Activated CD8-positive, alpha-beta memory T cell treated with anti-CD3 and anti-CD28 coated beads for 24 hours (primary cell): ENCODE results near the gene BEX2.
"Not testable (repeated sequence)": the region's sequence is repeated elsewhere in the genome, so short reads cannot be mapped to it uniquely, and the experiment has no call there.

Experiments used
- DNase-seq: peaks from one replicate; pipeline ENCODE4 v3.0.0-alpha.2; 2020

Gene BEX2

DNA sequence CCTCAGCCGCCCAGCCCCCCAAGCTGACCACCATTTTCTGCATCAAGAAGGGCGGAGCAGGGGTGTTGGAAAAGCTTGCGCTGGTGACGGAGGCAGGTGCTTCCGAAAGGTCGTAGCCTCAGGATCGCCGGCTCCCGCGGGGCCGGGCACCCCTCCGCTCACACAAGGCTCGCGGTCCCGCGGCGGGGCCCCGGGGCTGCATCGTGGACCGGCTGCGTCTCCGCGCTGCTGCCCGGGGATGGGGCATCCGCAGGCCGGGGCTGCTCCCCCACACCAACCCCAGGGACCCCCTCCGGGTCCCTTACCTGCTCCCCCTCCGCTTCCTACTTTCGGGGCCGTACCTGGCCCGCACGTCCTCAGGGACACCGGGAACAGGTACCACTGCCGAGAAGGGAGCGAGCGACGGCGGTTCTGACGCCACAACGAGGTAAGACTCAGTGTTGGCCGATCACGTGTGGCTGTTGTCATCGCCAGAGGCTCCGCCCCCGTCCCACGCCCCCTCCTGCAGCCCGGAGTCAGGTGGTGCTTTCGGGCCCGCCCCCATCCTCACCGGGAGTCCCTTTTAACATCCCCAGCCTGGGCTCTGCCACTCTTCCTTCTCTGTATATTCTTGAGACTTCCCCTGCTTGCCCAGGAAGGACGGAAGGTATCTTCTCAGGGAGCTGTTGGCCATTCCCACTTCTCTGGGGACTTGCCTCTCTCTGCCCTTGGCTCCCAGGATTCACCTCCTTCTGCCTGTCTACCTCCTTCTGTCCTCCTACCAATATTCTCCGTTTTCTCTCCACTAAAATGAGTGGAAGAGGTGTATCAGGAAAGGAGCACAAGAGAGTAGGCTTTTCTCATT, at the start of gene BEX2:
Gene BEX2 (minus strand): TSS at position 436 of the 844 bp plus-strand sequence. CDS start 1,014 bp downstream, outside the sequence.
- DNase-seq = peak; percentile 88

DNA sequence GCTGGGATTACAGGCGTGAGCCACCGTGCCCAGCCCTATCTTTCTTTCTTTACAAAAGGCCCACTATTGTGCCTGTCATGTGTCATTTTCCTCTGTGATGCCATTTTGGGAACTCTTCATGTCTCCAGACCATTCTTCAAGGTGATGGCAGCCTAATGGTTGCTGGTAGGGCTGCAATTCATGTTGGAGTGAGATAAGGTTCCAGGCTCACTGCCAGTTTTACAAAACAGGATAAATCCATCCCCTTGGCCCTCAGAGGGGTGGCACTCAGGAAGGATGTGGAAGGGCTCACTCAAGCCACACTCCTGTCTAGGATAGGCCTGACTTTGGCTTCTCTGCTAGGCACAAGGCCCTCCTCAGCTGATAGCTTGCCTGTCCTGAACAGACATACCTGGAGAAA, 49.3 kb upstream of the BEX2 start:
- DNase-seq = no peak

- DNase-seq = not testable (repeated sequence)
Observed at GRCh38 chrX:103359605-103360004, 48.8 kb upstream of the BEX2 start.

DNA sequence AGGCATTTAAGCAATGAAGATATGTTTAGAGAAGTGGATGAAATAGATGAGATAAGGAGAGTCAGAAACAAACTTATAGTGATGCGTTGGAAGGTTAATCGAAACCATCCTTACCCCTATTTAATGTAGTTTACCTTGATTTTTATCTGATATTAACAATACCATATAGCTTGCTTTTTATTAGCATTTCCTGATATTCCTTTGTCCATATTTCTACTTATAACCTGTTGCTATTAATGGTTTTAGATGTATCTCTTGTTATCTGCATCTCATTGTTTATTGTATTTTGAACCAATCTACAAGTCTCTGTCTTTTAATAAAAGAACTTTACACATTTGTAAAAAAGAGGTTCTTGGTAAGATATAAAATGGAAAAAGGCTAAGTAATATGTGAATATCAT, 47.1 kb upstream of the BEX2 start:
- no peak for DNase-seq

DNA sequence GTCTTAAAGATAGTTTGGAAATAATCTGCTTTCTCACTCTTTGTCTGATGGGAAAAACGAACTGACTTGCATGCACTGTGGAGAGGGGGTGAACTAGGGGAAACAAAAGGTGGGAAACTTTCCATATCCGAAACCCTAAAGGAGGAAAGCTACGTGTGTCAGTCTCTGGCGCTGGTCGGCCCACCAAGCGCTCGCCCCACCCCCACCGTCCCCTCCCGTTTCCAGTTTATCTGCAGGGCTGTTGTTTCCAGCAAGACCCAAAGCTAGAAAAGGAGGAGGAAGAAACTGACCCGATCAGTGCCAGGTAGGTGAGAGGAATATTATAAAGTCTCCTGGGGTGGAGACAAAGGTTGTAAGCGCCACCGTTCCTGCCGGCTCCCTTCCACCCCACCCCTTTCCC, 46.1 kb upstream of the BEX2 start:
- no peak for DNase-seq

DNA sequence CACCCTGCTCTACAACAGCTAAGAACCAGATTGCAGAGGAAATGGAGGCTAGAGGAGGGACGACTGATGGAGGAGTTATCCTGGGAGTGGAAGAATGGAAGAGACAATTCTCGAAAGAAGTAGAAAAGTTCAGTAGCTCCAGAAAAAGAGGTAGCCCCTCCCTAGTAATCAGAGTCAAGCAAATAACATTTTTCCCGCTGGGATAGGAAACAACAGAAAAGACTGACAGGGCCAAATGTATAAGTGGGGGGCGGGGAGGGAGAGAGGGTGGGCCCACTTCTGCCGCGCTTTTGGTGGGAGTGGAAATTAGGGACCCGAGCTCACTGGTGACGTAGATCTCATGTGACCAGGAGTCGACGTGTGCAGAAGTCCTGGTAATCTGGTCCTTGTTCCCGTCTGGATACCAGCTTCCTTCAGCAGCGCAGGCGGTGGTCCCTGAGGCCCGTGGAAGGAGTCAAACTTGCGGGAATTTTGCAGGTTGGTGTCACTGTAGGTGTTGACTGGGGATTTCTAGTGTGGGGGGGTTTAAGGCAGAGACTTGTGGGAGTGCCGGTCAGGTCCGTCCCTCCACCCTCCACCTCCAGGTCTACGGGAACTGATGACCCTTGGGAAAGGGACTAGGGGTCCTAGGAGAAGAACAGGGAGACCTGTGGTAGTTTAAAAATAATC, 45.5 kb upstream of the BEX2 start, which contains the start of gene TCEAL9:
Gene TCEAL9 (plus strand): TSS at position 377 of the 669 bp plus-strand sequence. CDS start 1,179 bp downstream, outside the sequence.
- no peak for DNase-seq

GRCh38 chrX:103347682-103348397, 37.0 kb upstream of the BEX2 start:
- DNase-seq = no peak

GRCh38 chrX:103344606-103345005, 33.8 kb upstream of the BEX2 start:
- no peak for DNase-seq

DNA sequence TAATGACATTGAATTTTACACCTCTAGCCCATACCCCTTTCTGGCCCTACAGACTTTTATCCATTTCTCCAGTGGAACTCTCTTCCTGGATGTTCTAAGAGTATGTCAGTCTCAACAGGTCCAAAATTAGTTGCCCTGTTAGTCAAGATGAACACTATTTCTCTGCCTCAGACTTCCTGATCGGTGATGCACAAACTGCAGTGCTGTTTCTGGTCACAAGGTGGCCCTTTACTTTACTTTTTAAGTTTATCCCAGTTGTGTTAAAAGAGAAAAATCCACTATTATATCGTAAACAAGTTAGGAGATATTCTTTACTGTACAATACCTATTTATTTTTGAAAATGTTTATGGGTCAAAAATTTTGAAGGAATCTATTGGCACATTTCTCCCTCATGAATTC, 32.3 kb upstream of the BEX2 start:
- no peak for DNase-seq

GRCh38 chrX:103338663-103339062, 27.9 kb upstream of the BEX2 start:
- DNase-seq = no peak

DNA sequence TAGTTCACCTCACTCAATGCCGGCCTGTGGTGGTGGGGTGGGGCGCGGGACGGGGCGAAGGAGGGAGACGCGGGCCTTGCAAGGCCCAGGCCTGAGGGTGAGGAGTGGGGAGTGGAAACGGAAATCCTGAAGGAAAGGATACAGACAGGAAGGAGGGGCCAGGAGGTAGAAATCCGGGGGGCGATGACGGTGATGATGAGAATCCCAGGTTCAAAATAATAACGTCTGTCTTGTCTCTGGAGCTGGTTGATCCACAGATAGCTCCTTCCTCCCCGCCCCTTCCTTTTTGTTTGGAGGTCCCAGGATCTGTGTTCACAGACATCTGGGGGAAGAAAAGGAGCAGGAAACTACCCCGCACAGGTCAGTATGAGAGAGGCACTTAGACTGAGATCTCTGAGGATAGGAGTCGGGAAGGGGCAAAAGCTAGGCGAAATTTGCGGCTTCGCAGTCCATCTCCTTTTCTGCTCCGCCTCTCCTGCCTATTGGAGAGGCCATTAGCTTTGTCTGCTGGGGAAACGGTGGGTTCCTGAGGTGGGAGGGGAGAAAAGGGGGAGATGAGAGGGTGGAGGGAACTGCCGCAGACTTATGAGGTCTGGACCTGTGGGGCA, 20.0 kb upstream of the BEX2 start:
- DNase-seq = no peak

DNA sequence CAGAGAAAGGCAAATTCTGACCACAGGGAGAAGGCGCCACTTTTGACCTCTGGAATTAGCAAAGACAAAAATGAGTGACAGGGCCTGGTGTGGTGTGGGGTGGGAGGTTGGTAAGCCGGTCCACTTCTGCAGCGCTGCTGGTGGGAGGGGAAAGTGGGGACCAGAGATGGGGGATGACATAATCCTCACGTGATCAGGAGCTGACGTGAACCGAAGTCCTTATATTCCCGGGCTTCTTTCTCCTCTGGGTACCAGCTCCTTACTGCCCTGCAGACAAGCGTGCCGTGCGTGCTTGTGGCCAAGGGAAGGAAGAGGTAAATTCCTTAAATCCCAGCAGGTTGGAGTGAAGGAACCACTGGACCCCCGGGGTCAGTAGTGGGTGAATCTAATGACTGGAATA, 19.2 kb upstream of the BEX2 start, which contains the start of gene TCEAL7:
Gene TCEAL7 (plus strand): TSS at position 249 of the 400 bp plus-strand sequence. CDS start 1,165 bp downstream, outside the sequence.
- DNase-seq = no peak

GRCh38 chrX:103311399-103311780, 600 bp upstream of the BEX2 start:
- no peak for DNase-seq

- DNase-seq = no peak
Observed at GRCh38 chrX:103309860-103310554, 783 bp downstream of the BEX2 start.

GRCh38 chrX:103305666-103306065, 5.1 kb downstream of the BEX2 start:
- not testable (repeated sequence) for DNase-seq

DNA sequence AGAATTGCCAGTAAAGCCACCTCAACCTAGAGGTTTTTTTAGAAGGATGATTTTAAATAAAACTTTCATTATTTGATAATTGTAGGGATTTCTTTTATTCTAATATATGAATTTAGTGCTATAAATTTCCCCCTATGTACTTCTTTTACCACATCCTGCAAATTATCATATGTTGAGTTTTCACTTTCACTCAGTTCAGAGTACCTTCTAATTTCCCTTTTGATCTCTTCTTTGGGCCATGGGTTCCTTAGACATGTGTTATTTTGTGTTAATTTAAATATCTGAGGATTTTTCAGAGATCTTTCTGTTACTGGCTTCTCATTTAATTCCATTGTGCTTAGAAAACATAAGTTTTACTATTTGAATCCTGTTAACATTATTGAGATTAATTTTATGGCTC, 6.1 kb downstream of the BEX2 start:
- no peak for DNase-seq

GRCh38 chrX:103293118-103293517, 17.7 kb downstream of the BEX2 start:
- no peak for DNase-seq

GRCh38 chrX:103279624-103280023, 31.2 kb downstream of the BEX2 start:
- DNase-seq = no peak

DNA sequence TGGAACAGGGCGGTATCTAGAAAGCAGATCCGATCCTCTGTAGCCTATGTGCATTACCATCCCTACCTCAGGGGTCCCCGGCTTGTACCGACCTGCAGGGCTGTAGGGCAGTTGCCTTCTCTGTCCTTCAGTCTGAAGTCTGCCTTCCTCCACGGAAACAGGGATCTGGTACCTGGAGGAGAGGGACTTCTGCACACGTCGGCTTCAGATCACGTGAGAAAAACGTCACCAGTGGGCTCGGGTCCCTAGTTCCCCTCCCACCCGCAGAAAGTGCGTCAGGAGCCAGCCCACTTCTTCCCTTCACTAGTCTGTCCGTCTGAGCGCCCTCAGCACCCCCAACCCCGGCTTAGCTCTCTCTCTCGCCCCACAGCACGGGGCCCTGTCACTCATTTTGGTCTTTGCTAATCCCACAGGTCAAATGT, 34.2 kb downstream of the BEX2 start, which contains the start of gene TCEAL5:
Gene TCEAL5 (minus strand): TSS at position 170 of the 422 bp plus-strand sequence. CDS start 2,187 bp downstream, outside the sequence.
- no peak for DNase-seq

DNA sequence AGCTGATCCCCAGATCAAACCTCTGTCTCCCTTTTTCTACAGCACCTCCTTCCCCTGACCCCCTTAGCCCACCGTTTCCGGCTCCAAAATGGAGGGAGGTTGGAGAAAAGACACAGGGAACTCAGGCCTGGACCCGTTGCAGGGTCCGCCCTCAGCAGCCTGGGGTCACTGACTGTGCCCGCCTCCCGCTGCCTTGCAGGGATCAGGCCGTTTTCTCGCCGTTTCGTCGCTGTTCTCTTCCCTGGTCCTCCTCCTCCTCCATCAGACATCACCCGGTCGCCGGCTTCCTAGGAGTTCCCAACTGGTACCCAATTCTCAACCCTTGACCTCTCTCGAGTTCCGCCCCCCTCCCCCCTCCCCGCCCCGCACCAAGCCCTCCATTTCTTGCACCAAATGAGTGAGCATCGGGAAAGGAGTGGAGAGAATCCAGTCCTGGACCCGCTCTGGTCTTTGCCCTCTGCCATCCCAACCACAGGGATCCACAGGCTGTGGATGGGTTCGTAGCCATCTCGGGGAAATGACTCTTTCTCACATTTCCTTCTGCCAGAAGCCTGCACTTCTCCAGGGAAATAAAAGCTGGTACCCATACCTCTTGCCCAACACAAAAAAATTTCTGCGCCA, 34.7 kb downstream of the BEX2 start:
- DNase-seq = no peak

GRCh38 chrX:103274284-103274683, 36.5 kb downstream of the BEX2 start:
- DNase-seq = no peak
